Tibial nerve (tissue), 4 donors: ENCODE measurements around the gene TAF4.
"Not testable (repeated sequence)": the region's sequence is repeated elsewhere in the genome, so short reads cannot be mapped to it uniquely, and the experiment has no call there.

ENCODE experiments used
- EP300 ChIP-seq, 2 donors: sonication (generic); formaldehyde crosslinking; IDR thresholded peaks; one replicate each; pipeline ENCODE4 v1.6.1; 2017; ENCODE audit warnings: antibody characterized with exemption in 2 of 2, mild to moderate bottlenecking in 1 of 2
- POLR2A ChIP-seq, 2 donors: fragments of 450-650 bp; IDR thresholded peaks; one replicate each; pipeline ENCODE4 v1.6.1; 2017; ENCODE audit warnings: antibody characterized with exemption in 2 of 2, mild to moderate bottlenecking in 2 of 2, moderate library complexity in 2 of 2
- TF ChIP-seq, protein P1 (sequence below), 5 experiments: fragments of 200-600 bp in 3 of 5; fragments of 450-650 bp in 2 of 5; sonication (generic) in 3 of 5; IDR thresholded peaks; one replicate each; pipeline ENCODE4 v1.5.1; 2016 to 2019; ENCODE audit warnings: antibody characterized with exemption in 5 of 5, mild to moderate bottlenecking in 3 of 5, moderate library complexity in 2 of 5

DNA sequence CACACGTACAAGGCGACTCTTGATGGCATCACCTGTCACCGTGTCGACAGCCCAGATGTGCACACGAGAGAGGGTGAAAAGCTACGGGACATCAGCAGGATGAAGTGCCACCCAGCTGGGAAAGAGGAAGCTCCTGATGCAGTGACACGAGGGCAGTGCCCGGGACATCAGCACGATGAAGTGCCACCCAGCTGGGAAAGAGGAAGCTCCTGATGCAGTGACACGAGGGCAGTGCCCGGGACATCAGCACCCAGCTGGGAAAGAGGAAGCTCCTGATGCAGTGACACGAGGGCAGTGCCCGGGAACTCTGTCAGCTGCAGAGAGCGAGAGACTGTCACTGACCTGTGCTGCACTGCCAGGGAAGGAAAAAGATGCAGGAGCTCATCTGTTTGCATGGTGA is 81.2 kb downstream of the TAF4 start:
- not testable (repeated sequence) for TF ChIP-seq POLR2A, EP300 (IDR thresholded peaks at IDR 0.05)
- TF ChIP-seq, protein P1, sequence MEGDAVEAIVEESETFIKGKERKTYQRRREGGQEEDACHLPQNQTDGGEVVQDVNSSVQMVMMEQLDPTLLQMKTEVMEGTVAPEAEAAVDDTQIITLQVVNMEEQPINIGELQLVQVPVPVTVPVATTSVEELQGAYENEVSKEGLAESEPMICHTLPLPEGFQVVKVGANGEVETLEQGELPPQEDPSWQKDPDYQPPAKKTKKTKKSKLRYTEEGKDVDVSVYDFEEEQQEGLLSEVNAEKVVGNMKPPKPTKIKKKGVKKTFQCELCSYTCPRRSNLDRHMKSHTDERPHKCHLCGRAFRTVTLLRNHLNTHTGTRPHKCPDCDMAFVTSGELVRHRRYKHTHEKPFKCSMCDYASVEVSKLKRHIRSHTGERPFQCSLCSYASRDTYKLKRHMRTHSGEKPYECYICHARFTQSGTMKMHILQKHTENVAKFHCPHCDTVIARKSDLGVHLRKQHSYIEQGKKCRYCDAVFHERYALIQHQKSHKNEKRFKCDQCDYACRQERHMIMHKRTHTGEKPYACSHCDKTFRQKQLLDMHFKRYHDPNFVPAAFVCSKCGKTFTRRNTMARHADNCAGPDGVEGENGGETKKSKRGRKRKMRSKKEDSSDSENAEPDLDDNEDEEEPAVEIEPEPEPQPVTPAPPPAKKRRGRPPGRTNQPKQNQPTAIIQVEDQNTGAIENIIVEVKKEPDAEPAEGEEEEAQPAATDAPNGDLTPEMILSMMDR (IDR thresholded peaks at IDR 0.05): not testable (repeated sequence)
